Measurements from ENCODE around the gene IL1RAPL2.

IL1RAPL2 gene

DNA sequence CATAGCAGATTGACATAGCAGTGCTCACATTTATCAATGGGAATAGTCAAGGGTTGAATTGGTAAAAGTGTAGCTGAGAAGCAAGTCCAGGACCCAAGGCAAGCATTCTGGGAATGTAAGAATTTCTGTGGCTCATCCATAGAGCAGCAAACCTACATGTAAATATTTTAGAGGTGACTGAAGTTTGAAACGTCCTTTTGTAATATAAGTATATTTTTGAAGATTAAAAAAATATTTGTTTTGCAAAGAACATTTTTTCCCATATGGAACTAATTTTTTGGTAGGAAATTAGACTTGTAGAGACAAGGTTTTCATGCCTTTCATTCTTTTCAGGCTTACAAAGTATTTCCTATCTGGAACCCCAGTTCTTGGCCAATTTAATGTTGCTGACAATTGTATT is 550.5 kb downstream of the IL1RAPL2 start:
- H3K4me2 ChIP-seq (ENCODE audit: low read length), result no peak overlapping the region
- no peaks in the 10 kb centered on the region for H3K4me1 ChIP-seq (ENCODE audit: control insufficient read depth, low read length)
- H3K36me3 ChIP-seq (ENCODE audit: control insufficient read depth, low read length), result no peaks in the 10 kb centered on the region
- H3K27ac ChIP-seq (ENCODE audit: low read depth, low read length), result no peak overlapping the region
- no peaks in the 10 kb centered on the region for H3K79me2 ChIP-seq (ENCODE audit: control insufficient read depth, low read length)
- no peaks in the 10 kb centered on the region for H3K27me3 ChIP-seq (ENCODE audit: control insufficient read depth, low read length)
- H3K9me3 ChIP-seq (ENCODE audit: control insufficient read depth, insufficient read depth, low read length), result no peaks in the 10 kb centered on the region
- no peaks in the 10 kb centered on the region for H3K9me2 ChIP-seq (replicated peaks; ENCODE audit: control insufficient read depth, low read length)
- no peak overlapping the region for H3K4me3 ChIP-seq (ENCODE audit: low read length)
- H4K20me1 ChIP-seq (ENCODE audit: control insufficient read depth, insufficient read depth, low read depth, low read length), result no peaks in the 10 kb centered on the region
- TF ChIP-seq, protein P1, sequence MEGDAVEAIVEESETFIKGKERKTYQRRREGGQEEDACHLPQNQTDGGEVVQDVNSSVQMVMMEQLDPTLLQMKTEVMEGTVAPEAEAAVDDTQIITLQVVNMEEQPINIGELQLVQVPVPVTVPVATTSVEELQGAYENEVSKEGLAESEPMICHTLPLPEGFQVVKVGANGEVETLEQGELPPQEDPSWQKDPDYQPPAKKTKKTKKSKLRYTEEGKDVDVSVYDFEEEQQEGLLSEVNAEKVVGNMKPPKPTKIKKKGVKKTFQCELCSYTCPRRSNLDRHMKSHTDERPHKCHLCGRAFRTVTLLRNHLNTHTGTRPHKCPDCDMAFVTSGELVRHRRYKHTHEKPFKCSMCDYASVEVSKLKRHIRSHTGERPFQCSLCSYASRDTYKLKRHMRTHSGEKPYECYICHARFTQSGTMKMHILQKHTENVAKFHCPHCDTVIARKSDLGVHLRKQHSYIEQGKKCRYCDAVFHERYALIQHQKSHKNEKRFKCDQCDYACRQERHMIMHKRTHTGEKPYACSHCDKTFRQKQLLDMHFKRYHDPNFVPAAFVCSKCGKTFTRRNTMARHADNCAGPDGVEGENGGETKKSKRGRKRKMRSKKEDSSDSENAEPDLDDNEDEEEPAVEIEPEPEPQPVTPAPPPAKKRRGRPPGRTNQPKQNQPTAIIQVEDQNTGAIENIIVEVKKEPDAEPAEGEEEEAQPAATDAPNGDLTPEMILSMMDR (IDR thresholded peaks at IDR 0.05; ENCODE audit: low read depth, low read length, poor library complexity, severe bottlenecking), result no peak
- no peak for TF ChIP-seq EZH2phosphoT487 (IDR thresholded peaks at IDR 0.05; ENCODE audit: borderline replicate concordance, low read length)
- no peaks in the 10 kb centered on the region for H3F3A ChIP-seq (ENCODE audit: control insufficient read depth, insufficient read depth)

DNA sequence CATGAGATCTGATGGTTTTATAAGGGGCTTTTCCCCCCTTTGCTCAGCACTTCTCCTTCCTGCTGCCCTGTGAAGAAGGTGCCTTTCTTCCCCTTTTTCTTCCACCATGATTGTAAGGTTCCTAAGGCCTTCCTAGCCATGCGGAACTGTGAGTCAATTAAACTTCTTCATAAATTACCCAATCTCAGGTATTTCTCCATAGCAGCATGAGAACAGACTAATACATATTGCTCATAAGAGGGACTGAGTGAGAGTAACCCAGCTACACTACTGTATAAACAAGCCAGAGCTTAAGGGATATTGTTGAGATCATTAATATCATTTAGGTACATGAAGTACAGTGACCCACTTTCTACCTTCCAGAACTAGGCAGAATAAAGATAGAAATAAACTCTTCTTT is 551.6 kb downstream of the IL1RAPL2 start:
- Histone ChIP-seq H3K9me2 (replicated peaks; ENCODE audit: control insufficient read depth, low read length) (no peaks in the 10 kb centered on the region), H3F3A (ENCODE audit: control insufficient read depth, insufficient read depth) (no peaks in the 10 kb centered on the region), H3K27me3 (ENCODE audit: control insufficient read depth, low read length) (no peaks in the 10 kb centered on the region), H3K79me2 (ENCODE audit: control insufficient read depth, low read length) (no peaks in the 10 kb centered on the region), H3K4me2 (ENCODE audit: low read length) (no peak overlapping the region), H3K36me3 (ENCODE audit: control insufficient read depth, low read length) (no peaks in the 10 kb centered on the region), H3K4me3 (ENCODE audit: low read length) (no peak overlapping the region), H3K27ac (ENCODE audit: low read depth, low read length) (no peak overlapping the region), H3K4me1 (ENCODE audit: control insufficient read depth, low read length) (no peaks in the 10 kb centered on the region), H4K20me1 (ENCODE audit: control insufficient read depth, insufficient read depth, low read depth, low read length) (no peaks in the 10 kb centered on the region), H3K9me3 (ENCODE audit: control insufficient read depth, insufficient read depth, low read length) (no peaks in the 10 kb centered on the region)
- no peak for TF ChIP-seq EZH2phosphoT487 (IDR thresholded peaks at IDR 0.05; ENCODE audit: borderline replicate concordance, low read length)
- TF ChIP-seq, protein P1 (IDR thresholded peaks at IDR 0.05; ENCODE audit: low read depth, low read length, poor library complexity, severe bottlenecking), result no peak

DNA sequence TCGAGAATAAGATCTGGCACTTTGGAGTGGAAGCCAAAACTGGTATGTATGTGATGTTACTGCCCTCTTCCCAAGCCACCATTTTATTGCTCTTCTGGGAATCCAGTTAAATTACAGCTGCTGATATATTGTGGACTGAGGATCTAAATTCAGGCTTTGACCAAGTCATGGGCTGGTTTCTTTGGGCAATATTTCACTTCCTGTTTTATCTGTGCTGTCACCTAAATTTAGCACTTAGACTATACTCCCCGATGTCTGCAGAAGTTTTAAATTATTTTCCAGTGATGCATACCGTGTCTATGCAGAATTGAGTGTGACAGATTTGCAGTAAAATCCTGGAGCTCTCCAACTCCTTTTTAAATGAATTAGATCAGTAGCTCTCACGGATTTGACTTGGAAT is 554.5 kb downstream of the IL1RAPL2 start:
- Histone ChIP-seq H3K9me3 (ENCODE audit: control insufficient read depth, insufficient read depth, low read length) (no peaks in the 10 kb centered on the region), H3K27ac (ENCODE audit: low read depth, low read length) (no peak overlapping the region), H3K4me1 (ENCODE audit: control insufficient read depth, low read length) (no peaks in the 10 kb centered on the region), H3K9me2 (replicated peaks; ENCODE audit: control insufficient read depth, low read length) (no peaks in the 10 kb centered on the region), H3K79me2 (ENCODE audit: control insufficient read depth, low read length) (no peaks in the 10 kb centered on the region), H3K36me3 (ENCODE audit: control insufficient read depth, low read length) (no peaks in the 10 kb centered on the region), H3F3A (ENCODE audit: control insufficient read depth, insufficient read depth) (no peaks in the 10 kb centered on the region), H4K20me1 (ENCODE audit: control insufficient read depth, insufficient read depth, low read depth, low read length) (no peaks in the 10 kb centered on the region), H3K4me3 (ENCODE audit: low read length) (no peak overlapping the region), H3K4me2 (ENCODE audit: low read length) (no peak overlapping the region), H3K27me3 (ENCODE audit: control insufficient read depth, low read length) (no peaks in the 10 kb centered on the region)
- TF ChIP-seq, protein P1 (IDR thresholded peaks at IDR 0.05; ENCODE audit: low read depth, low read length, poor library complexity, severe bottlenecking), result no peak
- no peak for TF ChIP-seq EZH2phosphoT487 (IDR thresholded peaks at IDR 0.05; ENCODE audit: borderline replicate concordance, low read length)

DNA sequence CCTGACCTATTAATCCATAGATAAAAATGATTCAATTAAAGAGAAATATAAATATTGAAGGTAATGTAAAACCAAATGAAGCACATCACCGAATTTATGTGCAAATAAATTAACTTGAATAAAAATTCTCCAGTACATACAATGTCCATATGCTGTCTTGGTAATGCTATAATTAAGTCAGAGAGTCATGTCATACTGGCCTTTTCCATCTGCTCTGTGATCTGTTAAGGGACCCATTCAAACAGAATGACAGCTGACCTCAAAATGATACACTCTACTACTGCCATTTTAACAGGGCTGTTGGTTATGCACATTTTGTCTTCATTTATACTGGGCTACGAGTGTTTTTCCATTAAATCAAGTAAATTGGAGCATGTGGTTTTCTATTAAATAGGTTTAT is 555.2 kb downstream of the IL1RAPL2 start:
- no peak overlapping the region for H3K4me3 ChIP-seq (ENCODE audit: low read length)
- H3K27me3 ChIP-seq (ENCODE audit: control insufficient read depth, low read length), result no peaks in the 10 kb centered on the region
- no peaks in the 10 kb centered on the region for H4K20me1 ChIP-seq (ENCODE audit: control insufficient read depth, insufficient read depth, low read depth, low read length)
- no peaks in the 10 kb centered on the region for H3K79me2 ChIP-seq (ENCODE audit: control insufficient read depth, low read length)
- H3K27ac ChIP-seq (ENCODE audit: low read depth, low read length), result no peak overlapping the region
- H3K36me3 ChIP-seq (ENCODE audit: control insufficient read depth, low read length), result no peaks in the 10 kb centered on the region
- H3K9me2 ChIP-seq (replicated peaks; ENCODE audit: control insufficient read depth, low read length), result no peaks in the 10 kb centered on the region
- no peaks in the 10 kb centered on the region for H3F3A ChIP-seq (ENCODE audit: control insufficient read depth, insufficient read depth)
- no peak for TF ChIP-seq EZH2phosphoT487 (IDR thresholded peaks at IDR 0.05; ENCODE audit: borderline replicate concordance, low read length)
- TF ChIP-seq, protein P1 (IDR thresholded peaks at IDR 0.05; ENCODE audit: low read depth, low read length, poor library complexity, severe bottlenecking), result no peak
- no peaks in the 10 kb centered on the region for H3K4me1 ChIP-seq (ENCODE audit: control insufficient read depth, low read length)
- H3K9me3 ChIP-seq (ENCODE audit: control insufficient read depth, insufficient read depth, low read length), result no peaks in the 10 kb centered on the region
- no peak overlapping the region for H3K4me2 ChIP-seq (ENCODE audit: low read length)

All from DOHH2 (cell line).